ENCODE results near the gene KRTAP12-4.
"Not testable (repeated sequence)": the region's sequence is repeated elsewhere in the genome, so short reads cannot be mapped to it uniquely, and the experiment has no call there.

KRTAP12-4 gene

GRCh38 chr21:44611551-44611950 lies 42.9 kb downstream of the KRTAP12-4 start:
- H3K4me2 ChIP-seq (ENCODE audit: low read depth, low read length, poor library complexity, severe bottlenecking), result no peak overlapping the region
- H3K79me2 ChIP-seq (ENCODE audit: insufficient read depth, low read length), result no peaks in the 10 kb centered on the region
- no peak overlapping the region for H3K9ac ChIP-seq (ENCODE audit: low read length)
- H3F3A ChIP-seq (ENCODE audit: insufficient read depth), result no peaks in the 10 kb centered on the region
- no peaks in the 10 kb centered on the region for H3K9me2 ChIP-seq (replicated peaks; ENCODE audit: insufficient read depth, low read length)
- no peak overlapping the region for H2AFZ ChIP-seq (ENCODE audit: low read depth, low read length, severe bottlenecking)
- H3K27me3 ChIP-seq (ENCODE audit: low read length), result no peaks in the 10 kb centered on the region
- H3K36me3 ChIP-seq (ENCODE audit: low read length), result no peaks in the 10 kb centered on the region
- no peaks in the 10 kb centered on the region for H3K9me3 ChIP-seq (ENCODE audit: insufficient read depth, low read length)
- no peak overlapping the region for H3K27ac ChIP-seq (ENCODE audit: low read depth, low read length)
- no peak for TF ChIP-seq EZH2phosphoT487 (conservative IDR thresholded peaks at IDR 0.05; ENCODE audit: low read length)
- TF ChIP-seq, protein P1, sequence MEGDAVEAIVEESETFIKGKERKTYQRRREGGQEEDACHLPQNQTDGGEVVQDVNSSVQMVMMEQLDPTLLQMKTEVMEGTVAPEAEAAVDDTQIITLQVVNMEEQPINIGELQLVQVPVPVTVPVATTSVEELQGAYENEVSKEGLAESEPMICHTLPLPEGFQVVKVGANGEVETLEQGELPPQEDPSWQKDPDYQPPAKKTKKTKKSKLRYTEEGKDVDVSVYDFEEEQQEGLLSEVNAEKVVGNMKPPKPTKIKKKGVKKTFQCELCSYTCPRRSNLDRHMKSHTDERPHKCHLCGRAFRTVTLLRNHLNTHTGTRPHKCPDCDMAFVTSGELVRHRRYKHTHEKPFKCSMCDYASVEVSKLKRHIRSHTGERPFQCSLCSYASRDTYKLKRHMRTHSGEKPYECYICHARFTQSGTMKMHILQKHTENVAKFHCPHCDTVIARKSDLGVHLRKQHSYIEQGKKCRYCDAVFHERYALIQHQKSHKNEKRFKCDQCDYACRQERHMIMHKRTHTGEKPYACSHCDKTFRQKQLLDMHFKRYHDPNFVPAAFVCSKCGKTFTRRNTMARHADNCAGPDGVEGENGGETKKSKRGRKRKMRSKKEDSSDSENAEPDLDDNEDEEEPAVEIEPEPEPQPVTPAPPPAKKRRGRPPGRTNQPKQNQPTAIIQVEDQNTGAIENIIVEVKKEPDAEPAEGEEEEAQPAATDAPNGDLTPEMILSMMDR (IDR thresholded peaks at IDR 0.05; ENCODE audit: insufficient read depth, low read length, poor library complexity, severe bottlenecking), result no peak
- H3K4me3 ChIP-seq (ENCODE audit: insufficient read depth, low read length, poor library complexity, severe bottlenecking), result no peak overlapping the region
- H4K20me1 ChIP-seq (ENCODE audit: low read depth, low read length), result no peaks in the 10 kb centered on the region

DNA sequence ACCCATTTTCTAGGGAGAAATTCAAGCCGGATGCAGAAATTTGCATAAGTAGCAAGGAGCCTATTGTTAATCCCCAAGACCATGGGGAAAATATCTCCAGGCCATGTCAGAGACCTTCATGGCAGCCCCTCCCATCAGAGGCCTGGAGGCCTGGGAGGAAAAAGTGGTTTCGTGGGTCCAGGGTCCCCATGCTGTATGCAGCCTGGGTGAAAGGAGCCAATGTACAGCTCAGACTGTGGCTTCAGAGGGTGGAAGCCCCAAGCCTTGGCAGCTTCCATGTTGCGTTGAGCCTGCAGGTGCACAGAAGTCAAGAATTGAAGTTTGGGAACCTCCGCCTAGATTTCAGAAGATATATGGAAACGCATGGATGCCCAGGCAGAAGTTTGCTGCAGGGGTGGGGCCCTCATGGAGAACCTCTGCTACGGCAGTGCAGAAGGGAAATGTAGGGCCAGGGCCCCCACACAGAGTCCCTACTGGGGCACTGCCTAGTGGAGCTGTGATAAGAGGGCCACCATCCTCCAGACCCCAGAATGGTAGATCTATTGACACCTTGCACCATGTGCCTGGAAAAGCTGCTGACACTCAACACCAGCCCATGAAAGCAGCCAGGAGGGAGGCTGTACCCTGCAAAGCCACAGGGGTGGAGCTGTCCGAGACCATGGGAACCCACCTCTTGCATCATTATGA lies 44.2 kb downstream of the KRTAP12-4 start:
- not testable (repeated sequence) for H3K4me3 ChIP-seq (ENCODE audit: insufficient read depth, low read length, poor library complexity, severe bottlenecking); H3K4me2 ChIP-seq (ENCODE audit: low read depth, low read length, poor library complexity, severe bottlenecking); H3K9ac ChIP-seq (ENCODE audit: low read length); H3K9me2 ChIP-seq (replicated peaks; ENCODE audit: insufficient read depth, low read length); H3K27ac ChIP-seq (ENCODE audit: low read depth, low read length); H3K27me3 ChIP-seq (ENCODE audit: low read length); H2AFZ ChIP-seq (ENCODE audit: low read depth, low read length, severe bottlenecking); H4K20me1 ChIP-seq (ENCODE audit: low read depth, low read length); H3F3A ChIP-seq (ENCODE audit: insufficient read depth); H3K36me3 ChIP-seq (ENCODE audit: low read length); H3K79me2 ChIP-seq (ENCODE audit: insufficient read depth, low read length); H3K9me3 ChIP-seq (ENCODE audit: insufficient read depth, low read length)

DNA sequence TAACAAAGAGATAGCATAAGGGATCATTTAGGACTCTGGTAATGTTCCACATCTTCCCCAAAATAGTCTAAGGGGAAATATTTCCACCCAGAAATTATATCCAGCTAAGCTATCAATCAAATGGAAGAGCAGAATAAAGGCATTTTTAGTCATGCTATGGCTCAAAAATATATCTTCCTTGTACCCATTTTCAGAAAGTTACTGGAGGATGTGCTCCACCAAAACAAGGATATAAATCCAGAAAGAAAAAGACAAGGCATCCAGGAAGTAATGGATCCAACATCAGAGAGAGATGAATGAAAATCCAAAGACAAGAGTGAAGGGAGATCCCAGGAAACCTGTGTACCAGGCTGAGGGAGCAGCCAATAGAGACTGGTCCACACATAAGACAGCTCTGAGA lies 45.3 kb downstream of the KRTAP12-4 start:
- Histone ChIP-seq H3K79me2 (ENCODE audit: insufficient read depth, low read length) (no peaks in the 10 kb centered on the region), H3K4me3 (ENCODE audit: insufficient read depth, low read length, poor library complexity, severe bottlenecking) (no peak overlapping the region), H3K27ac (ENCODE audit: low read depth, low read length) (no peak overlapping the region), H3K27me3 (ENCODE audit: low read length) (no peaks in the 10 kb centered on the region), H2AFZ (ENCODE audit: low read depth, low read length, severe bottlenecking) (no peak overlapping the region), H3K4me2 (ENCODE audit: low read depth, low read length, poor library complexity, severe bottlenecking) (no peak overlapping the region), H3K36me3 (ENCODE audit: low read length) (no peaks in the 10 kb centered on the region), H3K9ac (ENCODE audit: low read length) (no peak overlapping the region), H3K9me2 (replicated peaks; ENCODE audit: insufficient read depth, low read length) (no peaks in the 10 kb centered on the region), H3F3A (ENCODE audit: insufficient read depth) (no peaks in the 10 kb centered on the region), H4K20me1 (ENCODE audit: low read depth, low read length) (no peaks in the 10 kb centered on the region), H3K9me3 (ENCODE audit: insufficient read depth, low read length) (no peaks in the 10 kb centered on the region)
- no peak for TF ChIP-seq EZH2phosphoT487 (conservative IDR thresholded peaks at IDR 0.05; ENCODE audit: low read length)
- TF ChIP-seq, protein P1 (IDR thresholded peaks at IDR 0.05; ENCODE audit: insufficient read depth, low read length, poor library complexity, severe bottlenecking), result no peak

DNA sequence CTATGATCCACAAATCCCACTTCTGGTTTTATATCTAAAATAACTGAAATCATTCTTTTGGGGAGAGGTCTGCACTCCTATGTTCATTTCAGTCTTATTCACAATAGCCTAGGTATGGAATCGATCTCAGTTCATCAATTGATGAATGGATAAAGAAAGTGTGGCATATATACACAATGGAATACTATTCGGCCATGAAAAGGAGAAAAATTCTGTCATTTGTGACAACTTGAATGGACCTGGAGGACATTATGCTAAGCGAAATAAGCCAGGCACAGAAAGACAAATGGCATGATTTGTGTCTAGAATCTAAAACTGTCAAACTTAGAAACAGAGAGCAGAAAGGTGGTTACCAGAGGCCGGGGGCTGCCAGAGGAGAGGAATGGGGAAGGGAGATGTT lies 48.0 kb downstream of the KRTAP12-4 start:
- Histone ChIP-seq H3K4me3 (ENCODE audit: insufficient read depth, low read length, poor library complexity, severe bottlenecking) (no peak overlapping the region), H3K27me3 (ENCODE audit: low read length) (no peaks in the 10 kb centered on the region), H4K20me1 (ENCODE audit: low read depth, low read length) (no peaks in the 10 kb centered on the region), H3K36me3 (ENCODE audit: low read length) (no peaks in the 10 kb centered on the region), H2AFZ (ENCODE audit: low read depth, low read length, severe bottlenecking) (no peak overlapping the region), H3K79me2 (ENCODE audit: insufficient read depth, low read length) (no peaks in the 10 kb centered on the region), H3K27ac (ENCODE audit: low read depth, low read length) (no peak overlapping the region), H3K9me3 (ENCODE audit: insufficient read depth, low read length) (no peaks in the 10 kb centered on the region), H3F3A (ENCODE audit: insufficient read depth) (no peaks in the 10 kb centered on the region), H3K9me2 (replicated peaks; ENCODE audit: insufficient read depth, low read length) (no peaks in the 10 kb centered on the region), H3K4me2 (ENCODE audit: low read depth, low read length, poor library complexity, severe bottlenecking) (no peak overlapping the region), H3K9ac (ENCODE audit: low read length) (no peak overlapping the region)
- TF ChIP-seq EZH2phosphoT487 (conservative IDR thresholded peaks at IDR 0.05; ENCODE audit: low read length), result no peak
- TF ChIP-seq, protein P1 (IDR thresholded peaks at IDR 0.05; ENCODE audit: insufficient read depth, low read length, poor library complexity, severe bottlenecking), result no peak
